GM18951 (cell line): Measurements from ENCODE around the gene HSPA8.

Source experiments
- POLR2A ChIP-seq: IDR thresholded peaks from 4 replicates; pipeline ENCODE4 v1.6.1; 2011; ENCODE audit warnings: mild to moderate bottlenecking; ENCODE audit not compliant: insufficient read length, insufficient read depth; ENCODE audit errors: extremely low read depth
- in situ Hi-C: fragments of 300-500 bp; cut with MboI; formaldehyde crosslinking; loops from one replicate; pipeline ENCODE4 v1.12.0; 2022; ENCODE audit warnings: low sequenced_read_pairs, mixed read lengths, inconsistent platforms; ENCODE audit not compliant: unreplicated experiment

HSPA8 gene

DNA sequence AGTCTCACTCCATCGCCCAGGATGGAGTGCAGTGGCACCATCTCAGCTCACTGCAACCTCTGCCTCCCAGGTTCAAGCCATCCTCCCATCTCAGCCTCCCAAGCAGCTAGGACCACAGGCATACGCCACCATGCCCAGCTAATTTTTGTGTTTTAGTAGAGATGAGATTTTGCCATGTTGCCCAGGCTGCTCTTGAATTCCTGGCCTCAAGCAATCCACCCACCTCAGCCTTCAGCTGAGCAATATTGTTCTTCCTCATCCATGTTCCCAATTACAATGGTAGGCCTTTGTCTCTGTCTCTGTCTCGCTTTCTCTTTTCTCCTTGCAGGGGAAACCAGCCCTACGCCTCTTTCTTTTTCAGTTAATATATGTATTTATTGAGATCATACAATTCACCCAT lies 10.3 kb downstream of the HSPA8 start:
- no peak for TF ChIP-seq POLR2A
- in situ Hi-C loops: no loop called here

DNA sequence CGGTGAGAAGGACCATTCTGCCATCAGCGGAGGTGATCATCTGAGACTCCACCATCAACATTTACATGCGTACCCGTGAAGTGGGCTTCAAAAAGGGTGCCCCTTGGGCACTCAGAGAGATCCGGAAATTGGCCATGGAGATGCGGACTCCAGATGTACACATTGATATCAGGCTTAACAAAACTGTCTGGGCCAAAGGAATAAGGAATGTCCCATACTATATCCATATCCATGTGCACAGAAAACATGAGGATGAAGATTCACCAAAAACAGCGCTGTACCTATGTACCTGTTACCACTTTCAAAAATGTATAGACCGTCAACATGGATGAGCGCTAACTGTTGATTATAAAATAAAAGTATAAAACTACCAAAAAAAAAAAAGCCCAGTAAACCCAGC lies 10.8 kb downstream of the HSPA8 start:
- TF ChIP-seq POLR2A: no peak
- in situ Hi-C loops: no loop called here

DNA sequence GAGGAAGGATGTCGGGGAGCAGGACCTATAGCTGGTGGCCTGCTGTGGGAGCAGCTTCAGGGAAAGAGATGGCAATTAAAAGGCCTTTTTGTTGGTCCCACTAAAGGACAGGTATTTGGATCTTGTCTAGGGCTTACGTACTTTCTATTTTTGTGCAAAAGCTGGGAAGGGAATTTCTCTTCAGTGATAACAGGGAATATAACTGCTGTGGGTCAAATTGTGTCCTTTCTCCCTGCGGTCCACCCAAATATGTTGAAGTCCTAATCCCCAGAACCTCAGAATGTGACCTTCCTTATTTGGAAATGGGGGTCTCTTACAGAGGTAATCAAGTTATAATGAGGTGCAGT lies 14.0 kb downstream of the HSPA8 start:
- in situ Hi-C loops: no loop called here
- no peak for TF ChIP-seq POLR2A

DNA sequence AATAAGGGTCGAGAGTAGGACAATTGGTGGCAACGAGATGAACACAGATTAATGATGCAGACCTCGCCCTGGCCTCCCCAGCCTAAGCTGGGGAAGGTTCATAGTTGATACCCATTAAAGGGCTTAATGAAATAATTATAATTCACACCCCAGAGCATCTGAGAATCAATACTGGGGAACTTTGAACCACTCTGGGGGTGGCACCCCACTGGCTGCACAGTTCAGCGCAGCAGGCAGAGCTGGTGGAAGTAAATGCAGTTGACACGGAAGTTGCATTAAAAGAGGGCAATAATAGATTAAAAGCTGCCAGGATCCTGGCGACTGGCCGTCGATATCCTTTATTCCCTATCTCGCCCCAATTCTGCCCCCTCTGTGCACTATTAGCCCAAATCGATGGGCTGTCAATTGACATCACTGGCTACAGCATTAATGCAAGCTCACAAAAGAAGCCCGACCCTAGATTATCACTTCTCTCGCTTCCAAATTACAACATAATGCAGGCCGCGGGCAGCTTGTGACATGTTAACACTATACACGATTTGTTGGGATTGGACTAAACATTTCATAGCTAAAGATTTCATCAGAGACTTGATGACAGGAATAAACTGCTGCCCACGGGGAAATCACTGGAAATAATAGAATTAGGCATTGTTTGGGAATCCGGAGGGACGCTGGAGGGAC lies 14.5 kb downstream of the HSPA8 start:
- no peak for TF ChIP-seq POLR2A
- in situ Hi-C loops: no loop called here

DNA sequence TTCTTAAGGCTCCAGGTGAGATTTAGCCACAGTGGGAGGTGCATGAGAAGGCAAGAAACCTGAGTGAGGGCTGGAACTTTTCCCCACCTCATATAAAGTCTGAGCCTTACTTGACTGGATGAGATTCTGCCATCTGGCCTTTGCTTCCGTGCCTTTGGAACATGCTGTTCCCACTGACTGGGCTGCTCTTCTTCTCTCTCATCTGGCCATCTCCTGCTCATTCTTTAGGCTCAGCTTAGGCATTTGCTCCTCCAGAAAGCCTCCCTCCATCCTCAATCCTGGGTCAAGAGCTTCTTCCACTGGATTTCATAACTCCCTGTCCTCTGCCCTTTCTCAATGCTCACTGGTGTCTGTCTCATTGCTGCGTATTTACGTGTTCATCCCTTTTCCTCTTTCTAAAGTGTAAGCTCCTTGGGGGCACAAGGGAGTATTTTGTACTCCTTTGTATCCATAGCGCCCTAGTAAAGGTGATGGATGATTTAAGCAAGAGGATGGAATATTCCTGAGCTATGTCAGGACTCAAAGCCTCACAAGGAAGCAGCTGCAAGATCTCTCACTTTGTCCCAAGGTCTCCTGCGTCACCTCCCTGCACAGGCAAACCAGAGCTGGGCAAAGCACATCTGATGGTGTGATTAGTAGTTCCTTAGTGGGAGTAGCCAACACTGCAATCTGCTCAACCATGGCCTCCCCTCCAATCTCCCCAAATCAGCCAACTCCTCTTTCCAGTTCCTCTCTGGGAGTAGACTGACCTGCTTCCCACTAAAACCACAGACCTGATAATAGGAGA lies 15.3 kb downstream of the HSPA8 start:
- in situ Hi-C loops: no loop called here
- no peak for TF ChIP-seq POLR2A

DNA sequence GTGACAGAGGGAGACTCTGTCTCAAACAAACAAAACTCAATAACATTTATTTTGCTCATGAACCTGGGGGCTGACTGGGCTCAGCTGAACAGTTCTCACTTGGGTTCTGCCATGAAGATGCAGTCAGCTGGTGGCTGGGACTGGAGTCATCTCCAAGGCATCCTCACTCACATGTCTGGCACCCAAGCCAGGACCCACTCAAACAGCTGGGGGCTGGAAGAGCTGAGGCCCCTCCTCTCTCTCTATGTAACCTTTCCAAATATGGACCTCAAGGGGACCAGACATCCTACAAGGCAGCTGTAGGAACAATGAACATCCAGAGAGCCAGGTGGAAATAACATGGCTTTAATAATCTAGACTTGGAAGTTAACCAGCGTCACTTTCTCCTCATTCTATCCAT lies 16.8 kb downstream of the HSPA8 start:
- no peak for TF ChIP-seq POLR2A
- in situ Hi-C loops: no loop called here

DNA sequence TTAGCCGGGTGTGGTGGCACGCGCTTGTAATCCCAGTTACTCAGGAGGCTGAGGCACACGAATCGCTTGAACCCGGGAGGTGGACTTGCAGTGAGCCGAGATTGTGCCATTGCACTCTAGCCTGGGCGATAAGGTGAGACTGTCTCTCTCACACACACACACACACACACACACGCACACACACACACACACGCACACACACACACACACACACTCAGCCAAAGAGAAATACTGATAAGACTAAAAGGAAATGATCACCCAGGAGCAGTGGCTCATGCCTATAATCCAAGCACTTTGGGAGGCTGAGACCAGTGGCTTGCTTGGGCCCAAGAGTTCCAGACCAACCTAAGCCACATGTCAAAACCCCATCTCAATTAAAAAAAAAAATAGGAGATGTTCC lies 20.8 kb downstream of the HSPA8 start:
- in situ Hi-C loops: no loop called here
- TF ChIP-seq POLR2A: no peak

DNA sequence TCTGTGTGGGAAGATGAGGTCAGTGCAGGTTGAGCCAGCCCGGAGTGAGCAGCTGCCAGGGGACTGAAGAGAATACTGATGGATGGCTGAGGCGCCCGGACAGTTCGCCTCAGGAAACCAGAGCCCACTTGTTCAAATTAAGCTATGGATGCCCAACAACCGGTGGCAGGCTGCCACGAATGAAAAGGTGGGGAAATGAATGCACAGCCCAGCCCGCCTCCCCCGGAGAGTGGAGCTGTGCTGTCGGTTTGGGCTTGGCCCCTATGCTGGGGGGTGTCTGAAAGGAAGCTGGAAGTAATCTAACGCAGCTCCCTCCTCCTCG lies 21.9 kb downstream of the HSPA8 start:
- in situ Hi-C loops: no loop called here

DNA sequence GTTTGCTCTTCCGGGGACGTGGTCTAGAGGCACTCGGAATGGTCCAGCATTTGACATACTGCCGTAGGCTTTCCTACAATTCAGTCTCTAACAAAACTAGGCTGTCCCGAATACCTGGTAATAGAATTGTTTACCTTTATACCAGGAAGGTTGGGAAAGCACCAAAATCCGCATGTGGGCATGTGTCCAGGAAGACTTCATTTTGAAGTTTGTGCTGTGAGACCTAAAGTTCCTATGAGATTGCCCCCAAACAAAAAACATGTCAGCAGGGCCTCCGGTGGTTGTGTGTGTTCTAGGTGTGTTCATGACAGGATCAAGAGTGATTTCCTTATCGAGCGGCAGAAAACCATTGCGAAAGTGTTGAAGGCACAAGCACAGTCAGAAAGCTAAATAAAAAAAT lies 26.1 kb downstream of the HSPA8 start:
- in situ Hi-C loops: no loop called here
- no peak for TF ChIP-seq POLR2A

More for the DNA sequence above, 21.9 kb downstream of the HSPA8 start:
- no peak for TF ChIP-seq POLR2A

DNA sequence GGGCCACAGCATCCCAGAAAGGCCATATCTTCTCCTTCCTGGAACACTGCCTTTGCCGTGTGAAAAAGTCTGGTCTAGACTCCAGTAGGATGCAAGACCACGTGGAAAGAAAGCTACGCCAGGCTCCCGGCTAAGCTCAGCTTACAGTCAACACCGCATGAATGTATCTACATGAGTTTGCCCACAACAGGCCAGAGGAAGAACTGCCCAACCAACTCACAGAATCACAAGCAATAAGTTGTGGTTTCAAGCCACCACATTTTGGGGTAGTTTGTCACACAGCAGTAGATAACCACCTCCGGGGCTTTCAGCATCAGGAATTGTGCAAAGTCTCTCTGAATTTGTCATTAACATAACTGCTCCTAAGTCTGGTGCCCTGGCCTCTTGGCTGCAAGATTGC lies 27.3 kb downstream of the HSPA8 start:
- in situ Hi-C loops: no loop called here
- no peak for TF ChIP-seq POLR2A

DNA sequence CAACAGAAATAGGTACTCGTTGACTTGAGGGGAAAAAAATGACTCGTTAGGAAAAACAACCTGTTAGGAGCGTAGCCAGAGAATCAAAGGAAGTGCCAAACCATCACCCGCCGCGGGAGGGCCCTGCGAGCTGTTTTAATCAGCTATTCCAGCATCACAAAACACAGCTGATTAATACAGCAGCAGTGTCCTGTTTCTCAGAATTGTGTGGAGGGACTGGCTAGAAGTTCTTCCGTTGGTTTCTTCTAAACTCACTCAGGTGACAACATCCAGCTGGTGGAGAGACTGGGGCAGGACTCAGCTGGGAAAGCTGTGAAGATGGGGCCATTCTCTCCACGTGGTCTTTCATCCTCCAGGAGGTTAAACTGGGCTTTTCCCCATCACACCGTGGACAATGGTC lies 28.0 kb downstream of the HSPA8 start:
- in situ Hi-C loops: no loop called here

DNA sequence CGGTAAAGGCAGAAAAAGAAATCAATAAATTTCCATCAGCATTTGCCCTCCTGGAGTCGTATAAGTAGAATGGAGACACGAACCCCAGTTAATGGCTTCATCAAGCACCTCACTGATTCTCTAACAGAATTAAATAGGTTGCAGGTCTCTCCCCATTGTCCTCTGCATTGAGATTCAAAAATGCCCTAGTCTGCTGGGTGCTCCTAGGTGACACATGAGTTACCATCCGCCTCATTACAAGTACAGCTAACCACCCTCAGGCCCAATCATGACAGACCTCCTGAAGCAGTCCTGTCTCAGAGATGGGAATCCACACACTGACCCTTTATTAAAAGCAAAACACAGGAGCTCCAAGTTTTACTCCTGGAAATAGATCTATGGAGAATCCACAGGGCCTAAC lies 31.4 kb downstream of the HSPA8 start:
- TF ChIP-seq POLR2A: no peak
- in situ Hi-C loops: no loop called here

More for the DNA sequence above, 28.0 kb downstream of the HSPA8 start:
- no peak for TF ChIP-seq POLR2A

DNA sequence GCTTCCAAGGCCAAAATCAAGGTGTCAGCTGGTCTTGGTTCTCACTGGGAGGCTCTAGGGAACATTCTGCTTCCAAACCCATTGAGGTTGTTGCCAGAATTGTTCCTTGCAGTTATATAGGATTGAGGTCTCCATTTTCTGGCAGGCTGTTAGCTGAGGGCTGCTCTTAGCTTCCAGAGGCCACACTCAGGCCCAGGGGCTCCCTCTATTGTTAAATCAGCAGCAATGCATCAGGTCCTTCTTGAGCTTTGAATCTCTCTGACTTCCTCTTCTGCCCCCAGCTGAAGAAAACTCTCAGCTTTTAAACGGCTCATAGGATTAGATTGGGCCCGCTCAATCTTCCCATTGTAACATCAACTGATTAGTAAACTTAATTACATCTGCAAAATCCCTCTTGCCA lies 41.0 kb downstream of the HSPA8 start:
- in situ Hi-C loops: no loop called here
- no peak for TF ChIP-seq POLR2A

DNA sequence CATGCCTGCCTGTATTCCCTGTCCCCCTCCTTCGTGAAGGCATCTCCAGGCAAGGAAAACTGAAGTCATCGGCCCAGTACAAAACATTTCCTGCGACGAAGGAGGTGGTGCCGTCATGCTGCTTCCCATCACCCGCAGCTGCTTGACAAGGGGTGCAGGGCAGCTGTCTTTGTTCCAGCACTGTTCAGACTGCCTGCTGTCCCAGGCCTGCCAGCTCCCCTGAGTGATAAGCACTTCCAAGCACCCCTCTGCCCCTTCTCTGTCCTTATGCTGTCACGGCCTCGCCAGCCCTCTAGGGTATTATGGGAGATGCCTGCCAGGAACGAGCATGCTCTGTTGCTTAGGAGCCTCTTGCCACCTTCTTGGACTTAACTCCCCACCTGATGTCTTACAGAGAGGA lies 43.2 kb downstream of the HSPA8 start:
- in situ Hi-C loops: no loop called here
- no peak for TF ChIP-seq POLR2A
